ENCODE data around the gene CTNNA2. TPM values are rescaled to one million over a fixed set of nuclear protein-coding genes. Genes with fewer than 3 reads are reported as not detected.

The CTNNA2 gene
- total and polyA plus RNA-seq, 2 of the 8 experiments (the other 6 are each of a cell fraction or from before 2014, with no cell fraction given), result 3.9 to 9.0 TPM

DNA sequence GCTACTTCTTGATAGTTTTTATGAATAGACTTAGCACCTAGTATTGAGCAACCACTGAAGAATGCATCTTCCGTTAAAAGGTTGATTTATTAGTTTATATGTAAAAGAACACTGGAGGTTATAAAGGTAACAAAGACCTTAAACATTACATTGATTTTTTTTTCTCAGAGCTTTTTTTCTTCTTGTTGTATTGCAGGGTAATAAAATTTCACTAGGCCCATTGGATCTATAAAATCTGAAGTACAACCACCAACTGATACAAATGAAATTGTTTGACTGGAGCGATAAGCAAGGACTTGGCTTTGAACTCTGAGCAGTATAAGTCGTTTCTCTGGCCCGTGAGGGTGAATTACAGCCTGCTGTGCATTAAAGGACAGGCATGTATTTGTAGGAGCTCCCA is 447.7 kb downstream of the CTNNA2 start:
- Histone ChIP-seq H2AK5ac (ENCODE audit: low read depth, low read length) (no peak overlapping the region), H3K4me2 (ENCODE audit: insufficient read depth in 1 of 2, low read depth in 2 of 2, low read length in 2 of 2) (no peak overlapping the region), H3K18ac (ENCODE audit: extremely low read depth, low read length) (no peak overlapping the region), H2BK120ac (replicated peaks; ENCODE audit: low read depth, low read length) (no peak overlapping the region), H3K56ac (replicated peaks; ENCODE audit: insufficient read length, low read depth, low read length) (no peak overlapping the region), H2BK12ac (ENCODE audit: low read depth, low read length) (no peak overlapping the region), H3K23ac (ENCODE audit: insufficient read length) (no peak overlapping the region), H4K20me1 (replicated peaks in 1 of 2; ENCODE audit: control insufficient read depth in 1 of 2, insufficient read depth in 2 of 2, low read length in 2 of 2) (no peaks in the 10 kb centered on the region), H3K27ac (ENCODE audit: low read depth, low read length) (no peak overlapping the region), H4K8ac (ENCODE audit: extremely low read depth, insufficient read depth, low read length) (no peak overlapping the region), H2BK5ac (ENCODE audit: low read depth, low read length) (no peak overlapping the region), H2BK20ac (ENCODE audit: low read length) (no peak overlapping the region), H3K23me2 (ENCODE audit: low read depth, low read length) (no peaks in the 10 kb centered on the region), H3K9me3 (ENCODE audit: insufficient read depth in 2 of 2, low read depth in 1 of 2, low read length in 1 of 2) (no peaks in the 10 kb centered on the region), H3K14ac (ENCODE audit: insufficient read length) (no peak overlapping the region), H3K9ac (replicated peaks in 1 of 4; ENCODE audit: extremely low read depth in 1 of 4, low read depth in 3 of 4, low read length in 3 of 4) (no peak overlapping the region), H2AFZ (ENCODE audit: low read length) (no peak overlapping the region), H4K91ac (replicated peaks; ENCODE audit: insufficient read length, low read length) (no peak overlapping the region), H2BK15ac (ENCODE audit: low read length) (no peak overlapping the region), H3K4me3 (ENCODE audit: extremely low read depth in 1 of 4, insufficient read depth in 2 of 4, low read depth in 3 of 4, low read length in 4 of 4) (no peak overlapping the region), H3K36me3 (ENCODE audit: control insufficient read depth in 2 of 4, insufficient read depth in 4 of 4, low read length in 3 of 4) (no peaks in the 10 kb centered on the region), H3K4ac (replicated peaks; ENCODE audit: insufficient read length, low read depth, low read length) (no peak overlapping the region), H3K79me2 (ENCODE audit: control insufficient read depth in 1 of 2, insufficient read depth in 2 of 2, low read length in 2 of 2) (no peaks in the 10 kb centered on the region), H3K79me1 (ENCODE audit: low read depth, low read length) (no peaks in the 10 kb centered on the region), H3K27me3 (replicated peaks in 1 of 4; ENCODE audit: control insufficient read depth in 3 of 4, extremely low read depth in 1 of 4, insufficient read depth in 3 of 4, low read length in 3 of 4) (no peaks in the 10 kb centered on the region), H3K4me1 (replicated peaks in 1 of 4; ENCODE audit: control insufficient read depth in 3 of 4, insufficient read depth in 4 of 4, low read length in 3 of 4) (peaks cover 0 to 4% (median 0%) of the 10 kb centered on the region in 4 experiments; a peak in 1 of 7 replicates), H4K5ac (ENCODE audit: insufficient read length, low read depth, low read length) (no peak overlapping the region)
- 76% methylated on average over 4 of the region's 4 CpGs; no CpG with 5 or more reads in 1 of the 2 experiments for WGBS, 2 experiments (ENCODE audit: extremely low coverage in 1 of 2, insufficient coverage in 1 of 2, insufficient read length in 1 of 2, insufficient replicate concordance in 2 of 2, low coverage in 1 of 2, low lambda C conversion rate in 2 of 2, missing lambda C conversion rate in 1 of 2)
- ChIA-PET CTCF (ENCODE audit: partially characterized antibody) (interaction anchor here (1.1 to 1.6 kb wide), 2 partner anchors 15 to 25 kb away, joined by 4 read pairs; no protein-coding TSS in a partner anchor), POLR2A (ENCODE audit: partially characterized antibody) (no interaction called here)
- no peak for FAIRE-seq
- DNase-seq (ENCODE audit: low read depth in 1 of 2, low spot score in 2 of 2), result no peak
- no peak for TF ChIP-seq CEBPB (IDR thresholded peaks at IDR 0.05; ENCODE audit: low read depth, low read length)
- TF ChIP-seq CTBP2 (IDR thresholded peaks at IDR 0.05; ENCODE audit: borderline replicate concordance, insufficient read depth, insufficient read length, low read length), result no peak
- TF ChIP-seq RNF2 (IDR thresholded peaks at IDR 0.05; ENCODE audit: borderline replicate concordance, low read depth, low read length, missing control alignments, poor library complexity, severe bottlenecking), result no peak
- no peak for TF ChIP-seq CBX8 (IDR thresholded peaks at IDR 0.05; ENCODE audit: borderline replicate concordance, low read depth, low read length)

All from H1 (cell line).